OCI-LY3 (cell line): Measurements from ENCODE around the gene NTRK2.

Experiments
- H2AFZ ChIP-seq: fragments of 200-600, 300-600 bp; shearing (Covaris generic); 2 replicates; pipeline ENCODE4 v1.6.0; 2014; ENCODE audit warnings: antibody characterized with exemption, low read depth, low read length
- H3K27ac ChIP-seq: fragments of 200-600, 300-600 bp; sonication (generic); 2 replicates; pipeline ENCODE4 v1.5.1; 2014; ENCODE audit warnings: mild to moderate bottlenecking, low read length, moderate library complexity, mixed read lengths
- H3K27me3 ChIP-seq: fragments of 200-600, 300-600 bp; sonication (generic); 2 replicates; pipeline ENCODE4 v1.6.1; 2014; ENCODE audit warnings: low read depth, low read length, mixed read lengths
- H3K36me3 ChIP-seq: fragments of 200-600, 300-600 bp; sonication (generic); replicated peaks from 2 replicates; pipeline ENCODE3; 2014; ENCODE audit warnings: low read depth, low read length, mixed read lengths
- H3K4me1 ChIP-seq: fragments of 300-600, 200-600 bp; sonication (generic); 2 replicates; pipeline ENCODE4 v1.6.1; 2014; ENCODE audit warnings: low read length, mixed read lengths
- H3K4me2 ChIP-seq: fragments of 200-600, 300-600 bp; sonication (generic); 2 replicates; pipeline ENCODE4 v1.6.1; 2014; ENCODE audit warnings: low read length, mixed read lengths
- H3K4me3 ChIP-seq: fragments of 300-600, 200-600 bp; sonication (generic); 2 replicates; pipeline ENCODE4 v1.5.1; 2014; ENCODE audit warnings: antibody characterized with exemption, mild to moderate bottlenecking, low read length, moderate library complexity
- H3K79me2 ChIP-seq: fragments of 300-600, 200-600 bp; shearing (Covaris generic); 2 replicates; pipeline ENCODE4 v1.6.1; 2014; ENCODE audit warnings: mild to moderate bottlenecking, low read length, mixed read lengths
- H3K9ac ChIP-seq: fragments of 300-600, 200-600 bp; shearing (Covaris generic); 2 replicates; pipeline ENCODE4 v1.6.0; 2014; ENCODE audit warnings: mild to moderate bottlenecking, low read length, moderate library complexity
- H3K9me3 ChIP-seq: fragments of 200-600, 300-600 bp; shearing (Covaris generic); 2 replicates; pipeline ENCODE4 v1.6.1; 2014; ENCODE audit warnings: low read length, mixed read lengths; ENCODE audit not compliant: insufficient read depth
- H4K20me1 ChIP-seq: fragments of 200-600, 300-600 bp; sonication (generic); 2 replicates; pipeline ENCODE4 v1.6.1; 2016; ENCODE audit warnings: low read length, mixed read lengths; ENCODE audit not compliant: insufficient read depth
- CTCF ChIP-seq: fragments of 200-600, 300-600 bp; sonication (generic); IDR thresholded peaks from 2 replicates; pipeline ENCODE4 v1.5.1; 2014; ENCODE audit warnings: antibody characterized with exemption, low read length, low read depth
- EZH2phosphoT487 ChIP-seq: fragments of 200-600 bp; shearing (Covaris generic); IDR thresholded peaks from 2 replicates; pipeline ENCODE4 v1.6.1; 2018; ENCODE audit warnings: antibody characterized with exemption, mixed run types, low read depth

The NTRK2 gene

DNA sequence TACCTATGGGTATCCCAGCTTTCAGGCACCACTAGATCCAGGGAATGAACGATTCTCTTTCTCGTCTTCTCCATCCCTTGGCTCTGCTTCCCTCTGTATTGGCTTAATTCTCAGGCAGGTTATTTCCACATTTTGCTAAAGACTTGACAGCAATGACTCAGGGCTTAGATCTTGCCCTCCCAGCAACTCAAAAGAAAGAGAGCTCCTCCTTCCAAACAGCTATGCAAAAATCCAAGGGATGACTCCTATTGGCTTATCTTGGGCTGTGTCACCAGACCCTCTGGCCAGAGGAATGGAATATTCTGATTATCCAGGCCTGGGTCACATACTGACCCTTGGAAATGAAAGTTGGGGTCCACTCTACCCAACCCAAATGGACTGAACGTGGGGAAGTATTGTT lies 270.2 kb downstream of the NTRK2 start:
- Histone ChIP-seq H3K79me2 (no peaks in the 10 kb centered on the region), H3K9me3 (no peaks in the 10 kb centered on the region), H3K27me3 (no peaks in the 10 kb centered on the region), H3K36me3 (no peaks in the 10 kb centered on the region), H3K9ac (no peak overlapping the region), H3K27ac (no peak overlapping the region), H3K4me3 (no peak overlapping the region), H3K4me1 (peaks cover 28% of the 10 kb centered on the region), H3K4me2 (no peak overlapping the region), H2AFZ (no peak overlapping the region), H4K20me1 (no peaks in the 10 kb centered on the region)
- no peak for TF ChIP-seq CTCF
- no peak for TF ChIP-seq EZH2phosphoT487

GRCh38 chr9:84940294-84940693 lies 270.8 kb downstream of the NTRK2 start:
- Histone ChIP-seq H3K4me2 (no peak overlapping the region), H3K4me3 (no peak overlapping the region), H3K36me3 (no peaks in the 10 kb centered on the region), H3K27me3 (no peaks in the 10 kb centered on the region), H3K79me2 (no peaks in the 10 kb centered on the region), H3K27ac (no peak overlapping the region), H3K9me3 (no peaks in the 10 kb centered on the region), H4K20me1 (no peaks in the 10 kb centered on the region), H3K4me1 (peaks cover 22% of the 10 kb centered on the region), H3K9ac (no peak overlapping the region), H2AFZ (no peak overlapping the region)
- no peak for TF ChIP-seq EZH2phosphoT487
- TF ChIP-seq CTCF: no peak

GRCh38 chr9:84941792-84942191 lies 272.3 kb downstream of the NTRK2 start:
- Histone ChIP-seq H3K4me1 (peaks cover 7% of the 10 kb centered on the region), H3K36me3 (no peaks in the 10 kb centered on the region), H3K9me3 (no peaks in the 10 kb centered on the region), H3K27me3 (no peaks in the 10 kb centered on the region), H4K20me1 (no peaks in the 10 kb centered on the region), H3K27ac (no peak overlapping the region), H3K9ac (no peak overlapping the region), H3K4me3 (no peak overlapping the region), H3K79me2 (no peaks in the 10 kb centered on the region), H2AFZ (no peak overlapping the region), H3K4me2 (no peak overlapping the region)
- no peak for TF ChIP-seq EZH2phosphoT487
- no peak for TF ChIP-seq CTCF

DNA sequence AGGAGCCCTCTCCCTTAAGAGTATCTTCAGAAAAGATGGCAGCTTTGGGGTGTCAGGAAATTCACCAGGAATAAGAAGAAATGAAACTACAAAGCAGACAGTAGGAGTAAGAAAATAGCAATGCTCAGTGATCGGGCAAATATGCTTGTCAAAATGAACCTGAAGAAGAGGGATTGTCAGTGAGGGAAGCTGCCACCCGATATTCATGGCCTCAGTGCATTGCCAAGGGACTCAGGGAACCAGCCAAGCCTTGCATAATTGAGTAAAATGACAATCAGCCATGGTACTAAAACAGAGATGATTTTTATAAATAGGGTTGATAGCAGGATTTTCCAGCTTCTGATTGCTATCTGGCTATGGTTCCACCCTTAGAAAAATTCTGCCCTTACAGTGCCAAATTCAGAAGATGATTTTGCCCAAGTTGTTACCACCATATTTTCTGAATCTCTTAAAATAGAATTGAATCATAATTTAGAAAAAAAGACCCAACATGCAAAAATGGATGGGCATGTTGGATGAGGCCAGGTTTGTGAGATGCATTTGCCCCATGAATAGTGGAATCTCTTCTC lies 274.0 kb downstream of the NTRK2 start:
- Histone ChIP-seq H3K27ac (no peak overlapping the region), H3K4me3 (no peak overlapping the region), H3K9ac (no peak overlapping the region), H2AFZ (no peak overlapping the region), H3K27me3 (no peaks in the 10 kb centered on the region), H4K20me1 (no peaks in the 10 kb centered on the region), H3K79me2 (no peaks in the 10 kb centered on the region), H3K4me2 (no peak overlapping the region), H3K9me3 (no peaks in the 10 kb centered on the region), H3K36me3 (no peaks in the 10 kb centered on the region), H3K4me1 (0 out of 2 replicates have a peak, but pooled peaks cover 2% of the 10 kb centered on the region)
- TF ChIP-seq CTCF: no peak
- no peak for TF ChIP-seq EZH2phosphoT487
